D721Med (cell line): ENCODE measurements around the gene SLPI.

Experiments used
- DNase-seq: peaks from one replicate; pipeline ENCODE4 v3.0.0; 2011; ENCODE audit warnings: low spot score; ENCODE audit not compliant: insufficient read length
- FAIRE-seq: peaks from 2 replicates; lab custom pipeline; 2011; peaks lifted over from hg19 to GRCh38; lab: Jason Lieb, UNC
- CTCF ChIP-seq: IDR thresholded peaks from 2 replicates; pipeline ENCODE4 v1.5.1; 2012; ENCODE audit warnings: mild to moderate bottlenecking, control low read depth; ENCODE audit not compliant: insufficient read depth; ENCODE audit errors: missing control alignments

The SLPI gene

GRCh38 chr20:45246109-45246508 is 8.3 kb downstream of the SLPI start:
- DNase-seq (no peak), FAIRE-seq (no peak)
- TF ChIP-seq CTCF: no peak

- no peak for TF ChIP-seq CTCF
- DNase-seq (no peak), FAIRE-seq (no peak)
Measured at GRCh38 chr20:45238139-45238538, 16.2 kb downstream of the SLPI start.

GRCh38 chr20:45235995-45236394 is 18.4 kb downstream of the SLPI start:
- FAIRE-seq (no peak), DNase-seq (no peak)
- peak; percentile 6 for TF ChIP-seq CTCF

- DNase-seq (no peak), FAIRE-seq (no peak)
- TF ChIP-seq CTCF: no peak
Measured at GRCh38 chr20:45230631-45231030, 23.7 kb downstream of the SLPI start.

- TF ChIP-seq CTCF: peak; percentile 24
- FAIRE-seq: no peak
- DNase-seq: no peak
Measured at GRCh38 chr20:45229264-45230056, 24.9 kb downstream of the SLPI start.

GRCh38 chr20:45226287-45226686 is 28.1 kb downstream of the SLPI start:
- FAIRE-seq: no peak
- no peak for DNase-seq
- TF ChIP-seq CTCF: no peak

GRCh38 chr20:45223136-45223535 is 31.2 kb downstream of the SLPI start:
- FAIRE-seq (no peak), DNase-seq (no peak)
- TF ChIP-seq CTCF: no peak
